ENCODE results near the gene ZSCAN12. TPM values are rescaled to one million over a fixed set of nuclear protein-coding genes. Genes with fewer than 3 reads are reported as not detected.

Gene ZSCAN12
- total and polyA plus RNA-seq, 2 experiments from 2014 or later: 7.0 to 12.0 TPM

GRCh38 chr6:28442586-28442985, 43.0 kb upstream of the ZSCAN12 start:
- no peaks in the 10 kb centered on the region for H3K4me1 ChIP-seq (ENCODE audit: low read depth)
- no peak overlapping the region for H3K27ac ChIP-seq
- H3K4me3 ChIP-seq: peak overlapping the region; percentile 81
- no peaks in the 10 kb centered on the region for H3K9me3 ChIP-seq (ENCODE audit: low read depth)
- H3K36me3 ChIP-seq: peaks cover 2% of the 10 kb centered on the region
- no peak for TF ChIP-seq CTCF (IDR thresholded peaks at IDR 0.05; ENCODE audit: low read depth, low read length)
- no peaks in the 10 kb centered on the region for H3K27me3 ChIP-seq
- no peak for DNase-seq (ENCODE audit: low read depth in 1 of 2, low spot score in 1 of 2)

GRCh38 chr6:28436404-28436803, 36.9 kb upstream of the ZSCAN12 start:
- DNase-seq (ENCODE audit: low read depth in 1 of 2, low spot score in 1 of 2): no peak
- Histone ChIP-seq H3K9me3 (ENCODE audit: low read depth) (no peaks in the 10 kb centered on the region), H3K27me3 (no peaks in the 10 kb centered on the region), H3K4me1 (ENCODE audit: low read depth) (no peaks in the 10 kb centered on the region), H3K36me3 (peaks cover 28% of the 10 kb centered on the region), H3K27ac (no peak overlapping the region), H3K4me3 (no peak overlapping the region)
- TF ChIP-seq CTCF (IDR thresholded peaks at IDR 0.05; ENCODE audit: low read depth, low read length): no peak

GRCh38 chr6:28433119-28433518, 33.6 kb upstream of the ZSCAN12 start:
- TF ChIP-seq CTCF (IDR thresholded peaks at IDR 0.05; ENCODE audit: low read depth, low read length): no peak
- no peak overlapping the region for H3K27ac ChIP-seq
- DNase-seq (ENCODE audit: low read depth in 1 of 2, low spot score in 1 of 2): no peak

GRCh38 chr6:28429781-28430180, 30.2 kb upstream of the ZSCAN12 start:
- Histone ChIP-seq H3K4me1 (ENCODE audit: low read depth) (no peaks in the 10 kb centered on the region), H3K4me3 (no peak overlapping the region), H3K27ac (no peak overlapping the region), H3K9me3 (ENCODE audit: low read depth) (no peaks in the 10 kb centered on the region), H3K36me3 (peaks cover 25% of the 10 kb centered on the region), H3K27me3 (no peaks in the 10 kb centered on the region)
- no peak for TF ChIP-seq CTCF (IDR thresholded peaks at IDR 0.05; ENCODE audit: low read depth, low read length)
- no peak for DNase-seq (ENCODE audit: low read depth in 1 of 2, low spot score in 1 of 2)

More at GRCh38 chr6:28433119-28433518, 33.6 kb upstream of the ZSCAN12 start:
- Histone ChIP-seq H3K36me3 (peaks cover 28% of the 10 kb centered on the region), H3K4me3 (no peak overlapping the region), H3K4me1 (ENCODE audit: low read depth) (no peaks in the 10 kb centered on the region), H3K9me3 (ENCODE audit: low read depth) (no peaks in the 10 kb centered on the region), H3K27me3 (no peaks in the 10 kb centered on the region)

- Histone ChIP-seq H3K27ac (no peak overlapping the region), H3K4me1 (ENCODE audit: low read depth) (no peaks in the 10 kb centered on the region), H3K27me3 (no peaks in the 10 kb centered on the region), H3K9me3 (ENCODE audit: low read depth) (no peaks in the 10 kb centered on the region), H3K36me3 (peaks cover 24% of the 10 kb centered on the region), H3K4me3 (no peak overlapping the region)
- no peak for DNase-seq (ENCODE audit: low read depth in 1 of 2, low spot score in 1 of 2)
- no peak for TF ChIP-seq CTCF (IDR thresholded peaks at IDR 0.05; ENCODE audit: low read depth, low read length)
These were observed 26.5 kb upstream of the ZSCAN12 start for GRCh38 chr6:28425944-28426541.
